BJ (cell line): ENCODE measurements around the gene STK32B. TPM values are rescaled to one million over a fixed set of nuclear protein-coding genes. Genes with fewer than 3 reads are reported as not detected.
"Not testable (repeated sequence)": the region's sequence is repeated elsewhere in the genome, so short reads cannot be mapped to it uniquely, and the experiment has no call there.

Experiments
- CTCF ChIA-PET: fragments of 350-600 bp; formaldehyde crosslinking; extraction: SDS; loops from one replicate; lab custom pipeline; 2021; ENCODE audit warnings: antibody characterized with exemption, inconsistent platforms; lab: Yijun Ruan, JAX
- POLR2A ChIA-PET: fragments of 300-600 bp; sonication (Branson Sonifier 250); formaldehyde crosslinking; extraction: SDS; loops from one replicate; lab custom pipeline; 2021; ENCODE audit warnings: antibody characterized with exemption; lab: Charles Lee
- DNase-seq: peaks from one replicate; pipeline ENCODE4 v3.0.0-alpha.2; 2011; ENCODE audit warnings: low read depth
- H3K27me3 ChIP-seq: 2 replicates; pipeline ENCODE4 v1.6.0; 2011; ENCODE audit warnings: low read length; ENCODE audit not compliant: control insufficient read depth, insufficient read depth
- H3K36me3 ChIP-seq: 2 replicates; pipeline ENCODE4 v1.5.1; 2011; ENCODE audit warnings: low read length; ENCODE audit not compliant: control insufficient read depth, insufficient read depth
- H3K4me3 ChIP-seq: 2 replicates; pipeline ENCODE4 v1.5.1; 2011; ENCODE audit warnings: low read depth, mild to moderate bottlenecking, control low read depth, low read length
- CTCF ChIP-seq: IDR thresholded peaks from 2 replicates; pipeline ENCODE4 v1.5.1; 2011; ENCODE audit warnings: low read depth, mild to moderate bottlenecking, control low read depth, inconsistent platforms, low read length, moderate library complexity; ENCODE audit not compliant: insufficient read depth
- polyA plus RNA-seq: library from polyadenylated mRNA; depleted of rRNA; stranded (reverse); fragments of >200 nt; gene quantifications from 2 replicates; pipeline ENCODE4 v1.2.3, GENCODE V29; 2011

The STK32B gene
- polyA plus RNA-seq, 1 experiment = 11.2 TPM

GRCh38 chr4:5055411-5055810, 4.1 kb downstream of the STK32B start:
- CTCF ChIA-PET = no interaction called here

GRCh38 chr4:5066101-5066500, 14.8 kb downstream of the STK32B start:
- no peak overlapping the region for H3K4me3 ChIP-seq
- no peaks in the 10 kb centered on the region for H3K36me3 ChIP-seq
- DNase-seq = no peak
- POLR2A ChIA-PET = no interaction called here
- no peak for TF ChIP-seq CTCF
- CTCF ChIA-PET = interaction anchor here (1.7 kb wide), 1 partner anchor 12 kb away, joined by 4 read pairs; no protein-coding TSS in a partner anchor
- no peaks in the 10 kb centered on the region for H3K27me3 ChIP-seq

More at GRCh38 chr4:5055411-5055810, 4.1 kb downstream of the STK32B start:
- Histone ChIP-seq H3K27me3 (no peaks in the 10 kb centered on the region), H3K4me3 (no peak overlapping the region), H3K36me3 (no peaks in the 10 kb centered on the region)
- TF ChIP-seq CTCF = no peak
- POLR2A ChIA-PET = no interaction called here
- DNase-seq = no peak

GRCh38 chr4:5066968-5067367, 15.7 kb downstream of the STK32B start:
- CTCF ChIA-PET = interaction anchor here (1.7 kb wide), 1 partner anchor 11 kb away, joined by 4 read pairs; no protein-coding TSS in a partner anchor
- DNase-seq, H3K36me3 ChIP-seq, POLR2A ChIA-PET, H3K4me3 ChIP-seq, H3K27me3 ChIP-seq: not testable (repeated sequence)

GRCh38 chr4:5067908-5068307, 16.6 kb downstream of the STK32B start:
- Histone ChIP-seq H3K4me3 (no peak overlapping the region), H3K36me3 (no peaks in the 10 kb centered on the region), H3K27me3 (no peaks in the 10 kb centered on the region)
- DNase-seq = no peak
- no peak for TF ChIP-seq CTCF
- POLR2A ChIA-PET = no interaction called here
- CTCF ChIA-PET = no interaction called here

GRCh38 chr4:5069901-5070300, 18.6 kb downstream of the STK32B start:
- ChIA-PET POLR2A (no interaction called here), CTCF (no interaction called here)
- no peak for DNase-seq
- H3K4me3 ChIP-seq = no peak overlapping the region
- no peaks in the 10 kb centered on the region for H3K36me3 ChIP-seq
- no peak for TF ChIP-seq CTCF
- no peaks in the 10 kb centered on the region for H3K27me3 ChIP-seq

- Histone ChIP-seq H3K27me3 (no peaks in the 10 kb centered on the region), H3K36me3 (no peaks in the 10 kb centered on the region), H3K4me3 (no peak overlapping the region)
- ChIA-PET CTCF (no interaction called here), POLR2A (no interaction called here)
- TF ChIP-seq CTCF = no peak
- no peak for DNase-seq
Measured at GRCh38 chr4:5072948-5073347, 21.7 kb downstream of the STK32B start.
